K562 (cell line): ENCODE measurements around the gene CLK3. TPM values are rescaled to one million over a fixed set of nuclear protein-coding genes. Genes with fewer than 3 reads are reported as not detected.

Experiments
- BHLHE40 ChIP-seq: IDR thresholded peaks from 2 replicates; pipeline ENCODE4 v1.6.1; 2011; ENCODE audit warnings: low read length, improper control_type of control experiment
- BMI1 ChIP-seq: fragments of 150-350 bp; IDR thresholded peaks from 2 replicates; pipeline ENCODE4 v1.6.1; 2014; ENCODE audit warnings: low read length
- ELF1 ChIP-seq: fragments of 200-800 bp; sonication (Bioruptor generic); IDR thresholded peaks from 2 replicates; pipeline ENCODE4 v1.6.1; 2016; ENCODE audit warnings: missing genetic modification characterization, missing compliant biosample characterization
- HEY1 ChIP-seq: fragments of 250-450 bp; sonication (Bioruptor Pico); IDR thresholded peaks from 2 replicates; pipeline ENCODE4 v1.5.0; 2020; ENCODE audit warnings: mild to moderate bottlenecking, moderate library complexity, borderline replicate concordance
- KLF6 ChIP-seq: fragments of 250-450 bp; sonication (Bioruptor Pico); IDR thresholded peaks from 2 replicates; pipeline ENCODE4 v1.4.0; 2020; ENCODE audit warnings: mild to moderate bottlenecking, moderate library complexity, borderline replicate concordance
- MAZ ChIP-seq, 2 experiments: fragments of 450-650 bp in 1 of 2; sonication (generic) in 1 of 2; formaldehyde crosslinking; IDR thresholded peaks in 1 of 2; conservative IDR thresholded peaks in 1 of 2; 2 replicates each; pipeline versions ENCODE4 v1.4.0 to v1.5.0; 2020; ENCODE audit warnings: mild to moderate bottlenecking in 1 of 2, missing genetic modification reagents in 1 of 2
- RBBP5 ChIP-seq: fragments of 200-600 bp; sonication (generic); IDR thresholded peaks from 2 replicates; pipeline ENCODE4 v1.6.1; 2012; ENCODE audit warnings: borderline replicate concordance, mild to moderate bottlenecking, low read length, control low read depth, inconsistent platforms; ENCODE audit not compliant: insufficient read depth, poor library complexity, severe bottlenecking
- ZNF830 ChIP-seq: fragments of 250-450 bp; sonication (Bioruptor Pico); IDR thresholded peaks from 2 replicates; pipeline ENCODE4 v1.5.0; 2021; ENCODE audit warnings: mild to moderate bottlenecking
- polyA plus RNA-seq, 8 experiments: library from polyadenylated mRNA; depleted of rRNA in 4 of 8; stranded (reverse) in 5 of 8; unstranded in 3 of 8; fragments of >200 nt; fragmentation: Nextera tagmentation in 2 of 8; fragmentation: Illumina TruSeq in 1 of 8; extraction: Ambion mirVana in 2 of 8; extraction: Trizol in 1 of 8; gene quantifications; 2 replicates each; pipeline versions ENCODE4 v1.2.1 to v1.2.3, GENCODE V29; 2011 to 2014; ENCODE audit warnings: inconsistent platforms in 1 of 8, missing spikeins in 1 of 8
- total RNA-seq, 7 experiments: library from RNA; depleted of rRNA in 6 of 7; stranded (reverse); fragments of >200 nt in 6 of 7; fragmentation: Illumina TruSeq in 2 of 7; extraction: Trizol in 2 of 7; gene quantifications; 2 replicates each; pipeline versions ENCODE4 v1.2.1 to v1.2.3, GENCODE V29; 2011 to 2021; ENCODE audit warnings: low replicate concordance in 1 of 7
- TF ChIP-seq, protein P1 (sequence below), 2 experiments: fragments of 450-650 bp; IDR thresholded peaks; 2 replicates each; pipeline ENCODE4 v1.6.1; 2016; ENCODE audit warnings: mild to moderate bottlenecking in 2 of 2, borderline replicate concordance in 1 of 2, low read depth in 1 of 2, moderate library complexity in 1 of 2
- TF ChIP-seq, protein P2 (sequence below): fragments of 250-450 bp; sonication (Bioruptor Pico); IDR thresholded peaks from 2 replicates; pipeline ENCODE4 v1.5.0; 2021
- TF ChIP-seq, protein P3 (sequence below): sonication (generic); formaldehyde crosslinking; IDR thresholded peaks from 2 replicates; pipeline ENCODE4 v1.8.1; 2023; ENCODE audit warnings: mild to moderate bottlenecking, missing genetic modification reagents
- TF ChIP-seq, protein P4 (sequence below): conservative IDR thresholded peaks from 2 replicates; pipeline ENCODE4 v1.6.1; 2011; ENCODE audit warnings: low read depth, mild to moderate bottlenecking, low read length; ENCODE audit not compliant: control insufficient read depth

The CLK3 gene
- total and polyA plus RNA-seq, 9 of the 15 experiments (the other 6 are each of a cell fraction or from before 2014, with no cell fraction given) = 1.2 to 95.2 (median 51.7) TPM

DNA sequence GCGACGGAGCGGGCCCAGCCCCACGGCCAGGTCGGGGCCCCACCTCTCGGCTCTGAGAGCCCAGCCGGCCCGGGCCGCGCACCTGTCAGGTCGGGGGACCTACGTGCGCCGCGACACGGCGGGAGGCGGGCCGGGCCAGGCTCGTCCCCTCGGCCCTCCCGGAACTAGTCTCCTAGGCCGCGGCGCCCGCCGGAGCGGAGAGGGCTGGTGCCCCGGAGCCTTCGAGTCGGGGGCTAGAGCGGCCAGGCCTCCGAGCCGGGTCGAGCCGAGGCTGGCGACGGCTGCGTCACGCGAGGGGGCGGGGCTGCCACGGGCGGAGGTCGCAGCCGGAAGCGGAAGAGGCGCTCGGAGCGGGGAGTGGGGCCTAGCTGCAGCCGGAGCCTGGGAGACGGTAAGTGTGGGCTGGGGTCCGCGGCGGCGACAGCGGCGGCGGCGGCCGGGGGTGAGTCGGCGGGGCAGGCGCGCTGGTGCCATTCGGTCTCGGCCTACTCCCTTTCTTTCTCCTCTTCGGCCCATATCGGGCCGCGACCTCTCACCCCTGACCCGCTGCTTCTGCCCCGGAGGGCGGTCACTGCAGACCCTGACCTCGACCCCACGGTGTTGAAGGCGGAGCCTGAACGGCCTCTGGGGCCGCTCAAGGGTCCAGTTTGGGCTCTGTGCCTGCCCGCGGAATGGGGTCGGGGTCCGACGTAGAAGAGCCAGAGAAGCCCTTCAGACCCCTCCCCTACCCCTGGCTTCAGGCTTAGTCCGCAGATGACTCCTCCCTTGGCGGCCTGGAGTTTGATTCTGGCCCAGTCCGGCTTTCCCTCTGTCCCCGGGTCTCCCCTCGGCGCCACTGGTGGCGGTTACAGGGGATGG is at the start of gene CLK3 (continued):
- TF ChIP-seq, protein P1, sequence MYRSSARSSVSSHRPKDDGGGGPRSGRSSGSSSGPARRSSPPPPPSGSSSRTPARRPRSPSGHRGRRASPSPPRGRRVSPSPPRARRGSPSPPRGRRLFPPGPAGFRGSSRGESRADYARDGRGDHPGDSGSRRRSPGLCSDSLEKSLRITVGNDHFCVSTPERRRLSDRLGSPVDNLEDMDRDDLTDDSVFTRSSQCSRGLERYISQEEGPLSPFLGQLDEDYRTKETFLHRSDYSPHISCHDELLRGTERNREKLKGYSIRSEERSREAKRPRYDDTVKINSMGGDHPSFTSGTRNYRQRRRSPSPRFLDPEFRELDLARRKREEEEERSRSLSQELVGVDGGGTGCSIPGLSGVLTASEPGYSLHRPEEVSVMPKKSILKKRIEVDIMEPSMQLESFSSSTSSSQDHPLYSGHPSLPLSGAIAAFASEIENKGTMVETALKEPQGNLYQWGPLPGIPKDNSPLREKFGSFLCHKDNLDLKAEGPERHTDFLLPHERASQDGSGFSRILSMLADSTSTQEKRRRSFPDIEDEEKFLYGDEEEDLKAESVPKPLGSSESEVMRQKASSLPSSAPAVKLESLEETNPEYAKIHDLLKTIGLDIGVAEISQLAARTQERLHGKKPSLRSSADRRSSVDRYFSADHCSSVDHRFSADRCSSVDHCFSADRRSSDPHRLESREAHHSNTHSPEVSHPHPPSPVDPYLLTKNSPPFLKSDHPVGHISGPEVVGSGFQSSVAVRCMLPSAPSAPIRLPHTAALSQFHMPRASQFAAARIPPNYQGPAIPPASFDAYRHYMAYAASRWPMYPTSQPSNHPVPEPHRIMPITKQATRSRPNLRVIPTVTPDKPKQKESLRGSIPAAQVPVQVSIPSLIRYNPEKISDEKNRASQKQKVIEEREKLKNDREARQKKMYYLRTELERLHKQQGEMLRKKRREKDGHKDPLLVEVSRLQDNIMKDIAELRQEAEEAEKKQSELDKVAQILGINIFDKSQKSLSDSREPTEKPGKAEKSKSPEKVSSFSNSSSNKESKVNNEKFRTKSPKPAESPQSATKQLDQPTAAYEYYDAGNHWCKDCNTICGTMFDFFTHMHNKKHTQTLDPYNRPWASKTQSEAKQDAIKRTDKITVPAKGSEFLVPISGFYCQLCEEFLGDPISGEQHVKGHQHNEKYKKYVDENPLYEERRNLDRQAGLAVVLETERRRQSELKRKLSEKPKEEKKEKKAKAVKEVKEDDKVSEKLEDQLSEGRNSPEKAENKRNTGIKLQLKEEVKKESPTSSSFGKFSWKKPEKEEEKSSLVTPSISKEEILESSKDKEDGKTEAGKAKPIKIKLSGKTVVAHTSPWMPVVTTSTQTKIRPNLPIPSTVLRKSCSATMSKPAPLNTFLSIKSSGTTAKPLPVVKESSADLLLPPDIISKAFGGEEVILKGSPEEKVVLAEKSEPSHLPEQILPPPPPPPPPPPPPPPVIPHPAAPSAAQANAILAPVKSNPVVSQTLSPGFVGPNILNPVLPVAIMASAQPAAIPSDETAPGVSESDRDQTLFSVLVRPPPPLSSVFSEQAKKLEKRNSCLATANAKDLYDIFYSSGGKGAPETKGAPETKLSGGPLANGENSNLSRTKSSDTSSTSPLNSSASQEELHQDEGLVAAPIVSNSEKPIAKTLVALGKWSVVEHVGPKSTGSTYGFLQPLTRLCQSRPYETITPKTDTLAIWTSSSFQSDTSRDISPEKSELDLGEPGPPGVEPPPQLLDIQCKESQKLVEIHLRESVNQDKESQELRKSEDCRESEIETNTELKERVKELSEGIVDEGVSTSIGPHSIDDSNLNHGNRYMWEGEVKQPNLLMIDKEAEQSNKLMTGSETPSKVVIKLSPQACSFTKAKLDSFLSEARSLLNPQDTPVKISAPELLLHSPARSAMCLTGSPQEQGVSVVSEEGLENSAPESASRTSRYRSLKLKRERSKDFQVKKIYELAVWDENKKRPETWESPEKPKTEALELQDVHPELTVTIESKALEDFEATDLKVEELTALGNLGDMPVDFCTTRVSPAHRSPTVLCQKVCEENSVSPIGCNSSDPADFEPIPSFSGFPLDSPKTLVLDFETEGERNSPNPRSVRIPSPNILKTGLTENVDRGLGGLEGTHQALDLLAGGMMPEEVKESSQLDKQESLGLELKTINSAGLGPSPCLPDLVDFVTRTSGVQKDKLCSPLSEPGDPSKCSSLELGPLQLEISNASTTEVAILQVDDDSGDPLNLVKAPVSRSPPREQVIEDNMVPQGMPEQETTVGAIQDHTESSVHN (IDR thresholded peaks at IDR 0.05; ENCODE audit: borderline replicate concordance in 1 of 2, low read depth in 1 of 2) = no peak
- no peak for TF ChIP-seq HEY1 (CRISPR knock-in tag)
- peak; percentile 98 for TF ChIP-seq ELF1 (tag)
- TF ChIP-seq ZNF830 = 0 out of 2 replicates have a peak, but pooled peaks have one; percentile 27
- TF ChIP-seq BMI1 = no peak; the same call in 1 of the 2 replicates
- TF ChIP-seq BHLHE40 = peak; percentile 95
- TF ChIP-seq RBBP5 = peak; percentile 97
- TF ChIP-seq MAZ (CRISPR knock-in tag; conservative IDR thresholded peaks at IDR 0.05 in 1 of 2, IDR thresholded peaks at IDR 0.05 in 1 of 2) = peak; percentile 96
- TF ChIP-seq, protein P2, sequence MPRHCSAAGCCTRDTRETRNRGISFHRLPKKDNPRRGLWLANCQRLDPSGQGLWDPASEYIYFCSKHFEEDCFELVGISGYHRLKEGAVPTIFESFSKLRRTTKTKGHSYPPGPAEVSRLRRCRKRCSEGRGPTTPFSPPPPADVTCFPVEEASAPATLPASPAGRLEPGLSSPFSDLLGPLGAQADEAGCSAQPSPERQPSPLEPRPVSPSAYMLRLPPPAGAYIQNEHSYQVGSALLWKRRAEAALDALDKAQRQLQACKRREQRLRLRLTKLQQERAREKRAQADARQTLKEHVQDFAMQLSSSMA (CRISPR knock-in tag) = peak; percentile 13; the same call in 1 of the 2 replicates
- TF ChIP-seq, protein P3, sequence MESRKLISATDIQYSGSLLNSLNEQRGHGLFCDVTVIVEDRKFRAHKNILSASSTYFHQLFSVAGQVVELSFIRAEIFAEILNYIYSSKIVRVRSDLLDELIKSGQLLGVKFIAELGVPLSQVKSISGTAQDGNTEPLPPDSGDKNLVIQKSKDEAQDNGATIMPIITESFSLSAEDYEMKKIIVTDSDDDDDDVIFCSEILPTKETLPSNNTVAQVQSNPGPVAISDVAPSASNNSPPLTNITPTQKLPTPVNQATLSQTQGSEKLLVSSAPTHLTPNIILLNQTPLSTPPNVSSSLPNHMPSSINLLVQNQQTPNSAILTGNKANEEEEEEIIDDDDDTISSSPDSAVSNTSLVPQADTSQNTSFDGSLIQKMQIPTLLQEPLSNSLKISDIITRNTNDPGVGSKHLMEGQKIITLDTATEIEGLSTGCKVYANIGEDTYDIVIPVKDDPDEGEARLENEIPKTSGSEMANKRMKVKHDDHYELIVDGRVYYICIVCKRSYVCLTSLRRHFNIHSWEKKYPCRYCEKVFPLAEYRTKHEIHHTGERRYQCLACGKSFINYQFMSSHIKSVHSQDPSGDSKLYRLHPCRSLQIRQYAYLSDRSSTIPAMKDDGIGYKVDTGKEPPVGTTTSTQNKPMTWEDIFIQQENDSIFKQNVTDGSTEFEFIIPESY (CRISPR knock-in tag) = peak; percentile 34; the same call in 1 of the 2 replicates
- TF ChIP-seq, protein P4, sequence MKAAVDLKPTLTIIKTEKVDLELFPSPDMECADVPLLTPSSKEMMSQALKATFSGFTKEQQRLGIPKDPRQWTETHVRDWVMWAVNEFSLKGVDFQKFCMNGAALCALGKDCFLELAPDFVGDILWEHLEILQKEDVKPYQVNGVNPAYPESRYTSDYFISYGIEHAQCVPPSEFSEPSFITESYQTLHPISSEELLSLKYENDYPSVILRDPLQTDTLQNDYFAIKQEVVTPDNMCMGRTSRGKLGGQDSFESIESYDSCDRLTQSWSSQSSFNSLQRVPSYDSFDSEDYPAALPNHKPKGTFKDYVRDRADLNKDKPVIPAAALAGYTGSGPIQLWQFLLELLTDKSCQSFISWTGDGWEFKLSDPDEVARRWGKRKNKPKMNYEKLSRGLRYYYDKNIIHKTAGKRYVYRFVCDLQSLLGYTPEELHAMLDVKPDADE = peak; percentile 87
- TF ChIP-seq KLF6 (CRISPR knock-in tag) = no peak
